ENCODE results near the gene MANF. TPM values are rescaled to one million over a fixed set of nuclear protein-coding genes. Genes with fewer than 3 reads are reported as not detected.
A peak's percentile ranks its signal among the peaks of the same experiment; 100 is the strongest.

Gene MANF
- polyA plus RNA-seq, 4 donors: 122 to 147 (median 139) TPM

DNA sequence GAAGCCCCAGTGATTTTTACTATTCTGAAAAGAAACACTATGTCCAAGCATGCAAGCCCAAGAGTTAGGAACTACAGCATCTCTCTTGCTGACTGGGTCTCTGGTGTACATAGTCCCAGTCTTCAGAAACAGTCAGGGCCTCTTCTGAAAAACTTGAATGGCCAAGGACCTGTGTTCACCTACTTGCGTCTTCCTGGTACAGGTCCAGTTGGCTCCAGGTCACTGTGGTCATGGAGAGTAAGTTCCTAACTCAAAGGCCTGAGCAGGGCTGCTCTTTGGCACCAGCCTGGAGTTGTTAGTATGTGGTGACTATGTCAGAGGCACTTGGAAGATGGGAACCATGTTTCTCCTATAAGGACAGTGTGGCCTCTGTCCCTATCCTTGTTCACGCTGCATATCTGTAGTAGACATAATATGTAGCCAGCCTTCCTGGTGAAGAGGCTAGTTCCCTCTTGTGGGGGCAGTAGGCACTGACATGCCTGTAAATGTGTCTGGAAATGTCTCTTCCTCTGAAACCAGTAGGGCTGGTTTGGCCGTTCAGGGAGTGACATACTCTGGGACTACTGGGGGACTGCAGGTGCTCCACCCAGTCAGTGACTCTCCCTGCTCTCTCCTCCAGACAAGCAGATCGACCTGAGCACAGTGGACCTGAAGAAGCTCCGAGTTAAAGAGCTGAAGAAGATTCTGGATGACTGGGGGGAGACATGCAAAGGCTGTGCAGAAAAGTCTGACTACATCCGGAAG, 3.4 kb downstream of the MANF start:
- no peak for DNase-seq (ENCODE audit: low read depth in 4 of 4, low spot score in 3 of 4)

- DNase-seq (ENCODE audit: low read depth in 4 of 4, low spot score in 3 of 4): no peak
Observed at GRCh38 chr3:51389423-51390183, 4.5 kb downstream of the MANF start.

DNA sequence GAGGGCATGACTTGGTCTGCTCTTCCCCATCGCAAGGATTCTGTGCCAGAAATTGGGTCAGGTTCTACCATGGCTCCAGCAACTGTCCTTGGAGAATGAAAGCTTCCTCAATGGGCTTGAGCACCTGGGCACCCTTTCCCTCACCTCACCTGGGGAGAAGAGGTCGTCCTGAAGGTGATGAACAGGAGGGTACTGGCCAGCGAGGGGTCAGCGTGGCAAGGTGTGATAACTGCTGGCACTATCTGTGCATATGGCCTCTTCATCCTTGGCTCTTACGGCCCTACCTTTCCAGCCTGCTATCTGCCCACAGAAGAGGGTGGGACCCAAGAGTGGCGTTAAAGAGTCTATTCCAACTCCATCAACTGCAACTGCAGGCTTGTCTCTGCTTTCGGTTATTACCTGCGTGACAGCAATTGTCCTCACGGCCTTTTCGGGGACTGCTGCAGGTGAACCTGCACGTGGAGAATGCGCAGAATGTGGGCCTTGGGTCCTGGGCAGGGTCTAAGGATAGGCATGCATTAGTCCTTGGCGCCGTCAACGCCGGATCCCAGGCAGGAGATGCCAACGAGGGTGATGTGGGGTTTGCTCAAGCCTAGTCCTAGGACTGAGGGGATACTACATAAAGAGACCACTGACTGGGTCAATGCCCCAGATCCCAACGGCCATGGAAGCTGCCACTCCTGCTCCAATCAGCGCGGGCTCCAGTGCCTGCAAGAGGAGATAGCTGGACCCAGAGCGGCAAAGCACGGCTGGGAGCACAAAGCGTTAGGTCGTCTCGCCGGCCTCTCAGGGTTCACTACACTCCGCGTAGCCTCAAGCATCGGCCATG, 5.4 kb downstream of the MANF start:
- no peak for DNase-seq (ENCODE audit: low read depth in 4 of 4, low spot score in 3 of 4)

DNA sequence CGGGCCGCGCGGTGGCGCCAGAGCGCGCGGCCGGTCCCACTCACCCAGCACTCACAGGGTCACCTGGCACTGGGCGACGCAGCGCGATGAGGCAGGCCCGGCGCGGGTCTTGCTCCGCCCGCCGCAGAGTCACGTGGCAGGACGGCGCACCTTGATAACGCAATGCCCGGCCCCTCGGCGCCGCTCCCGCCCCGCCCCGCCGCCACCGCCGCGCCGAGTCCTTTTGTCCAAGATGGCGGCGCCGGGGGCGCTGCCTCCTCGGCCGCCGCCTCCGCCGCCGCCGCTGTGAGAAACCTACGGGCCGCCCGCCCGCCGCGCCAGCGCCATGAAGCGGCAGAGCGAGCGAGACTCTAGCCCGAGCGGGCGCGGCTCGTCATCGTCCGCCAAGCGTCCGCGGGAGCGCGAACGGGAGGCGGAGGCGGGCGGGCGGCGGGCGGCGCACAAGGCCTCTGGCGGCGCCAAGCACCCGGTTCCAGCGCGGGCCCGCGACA, 6.0 kb downstream of the MANF start, which contains the start of gene RBM15B:
TSS of gene RBM15B (plus strand) at position 211 of the 491 bp plus-strand sequence. CDS start at position 326, 115 bp downstream.
- DNase-seq (ENCODE audit: low read depth in 4 of 4, low spot score in 3 of 4): peak; percentile 86 to 91 (median 90)

GRCh38 chr3:51391566-51392354, 6.7 kb downstream of the MANF start:
- DNase-seq (ENCODE audit: low read depth in 4 of 4, low spot score in 3 of 4): no peak

GRCh38 chr3:51392355-51393133, 7.5 kb downstream of the MANF start:
- no peak for DNase-seq (ENCODE audit: low read depth in 4 of 4, low spot score in 3 of 4)

DNA sequence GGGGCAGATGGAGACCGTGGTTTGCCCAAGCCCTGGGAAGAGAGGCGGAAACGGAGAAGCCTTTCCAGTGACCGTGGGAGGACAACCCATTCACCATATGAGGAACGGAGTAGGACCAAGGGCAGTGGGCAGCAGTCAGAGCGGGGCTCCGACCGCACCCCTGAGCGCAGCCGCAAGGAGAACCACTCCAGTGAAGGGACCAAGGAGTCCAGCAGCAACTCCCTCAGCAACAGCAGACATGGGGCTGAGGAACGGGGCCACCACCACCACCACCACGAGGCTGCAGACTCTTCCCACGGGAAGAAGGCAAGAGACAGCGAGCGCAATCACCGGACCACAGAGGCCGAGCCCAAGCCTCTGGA, 8.0 kb downstream of the MANF start:
- no peak for DNase-seq (ENCODE audit: low read depth in 4 of 4, low spot score in 3 of 4)

DNA sequence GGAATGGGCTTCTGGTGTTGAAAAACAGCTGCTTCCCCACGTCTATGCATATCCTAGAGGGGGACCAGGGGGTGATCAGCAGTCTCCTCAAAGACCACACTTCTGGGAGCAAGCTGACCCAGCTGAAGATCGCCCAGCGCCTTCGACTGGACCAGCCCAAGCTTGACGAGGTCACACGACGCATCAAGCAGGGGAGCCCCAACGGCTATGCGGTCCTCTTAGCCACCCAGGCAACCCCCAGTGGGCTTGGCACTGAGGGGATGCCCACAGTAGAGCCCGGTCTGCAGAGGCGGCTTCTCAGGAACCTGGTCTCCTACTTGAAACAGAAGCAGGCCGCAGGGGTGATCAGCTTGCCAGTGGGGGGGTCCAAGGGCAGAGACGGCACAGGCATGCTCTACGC, 8.5 kb downstream of the MANF start:
- DNase-seq (ENCODE audit: low read depth in 4 of 4, low spot score in 3 of 4): no peak

DNA sequence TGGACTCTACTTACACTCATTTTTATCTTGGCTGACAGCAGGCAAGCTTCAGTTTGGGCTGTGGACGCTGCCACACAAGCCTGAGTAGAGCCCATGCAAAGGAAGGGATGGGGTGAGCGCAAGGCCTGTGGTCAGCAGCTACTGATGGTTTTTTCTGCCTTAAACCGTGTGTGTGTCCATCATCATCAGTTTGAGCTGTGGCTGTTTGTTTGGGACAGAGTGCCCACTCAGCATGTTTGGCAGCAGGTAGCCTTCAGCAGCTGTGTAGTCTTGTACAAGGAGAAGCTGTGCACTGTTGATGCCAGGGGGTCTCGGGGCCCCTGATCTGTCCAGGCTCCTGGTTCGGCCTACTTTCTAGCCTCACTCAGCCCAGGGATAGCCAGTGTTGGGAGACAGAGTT, 9.4 kb downstream of the MANF start:
- no peak for DNase-seq (ENCODE audit: low read depth in 4 of 4, low spot score in 3 of 4)

DNA sequence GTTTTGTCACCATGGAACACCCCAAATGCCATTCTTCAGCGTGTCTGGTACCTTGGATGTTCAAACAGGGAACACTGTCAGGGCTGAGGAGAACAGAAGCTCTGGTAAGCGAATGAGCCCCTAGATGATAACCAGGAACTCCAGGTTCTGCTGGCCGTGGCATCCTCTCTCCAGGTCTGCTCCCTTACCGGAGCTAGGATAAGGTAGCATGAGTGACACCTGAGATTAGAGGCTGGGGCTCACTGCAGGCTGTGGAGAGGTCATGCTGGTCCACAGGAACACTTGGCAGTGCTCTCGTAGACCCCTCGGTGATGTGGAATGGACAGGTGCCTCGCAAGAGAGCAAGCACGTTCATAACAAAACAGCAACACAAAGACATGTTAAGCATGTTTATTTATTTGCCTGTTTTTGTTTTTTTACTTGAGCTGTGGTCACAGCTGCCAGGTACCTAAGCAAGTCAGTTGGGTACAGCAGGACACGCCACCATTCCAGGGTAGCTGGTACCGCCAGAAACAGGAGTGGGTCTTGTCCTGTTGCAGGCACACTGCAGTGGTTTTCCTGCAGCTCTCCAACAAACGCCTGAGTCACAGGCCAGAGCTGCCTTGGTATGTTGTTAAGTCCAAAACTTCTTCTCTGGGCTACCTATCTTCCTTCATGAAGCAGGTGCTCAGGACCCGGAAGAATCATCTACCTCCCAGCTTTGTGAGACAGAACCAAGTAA, 10.6 kb downstream of the MANF start:
- no peak for DNase-seq (ENCODE audit: low read depth in 4 of 4, low spot score in 3 of 4)

DNA sequence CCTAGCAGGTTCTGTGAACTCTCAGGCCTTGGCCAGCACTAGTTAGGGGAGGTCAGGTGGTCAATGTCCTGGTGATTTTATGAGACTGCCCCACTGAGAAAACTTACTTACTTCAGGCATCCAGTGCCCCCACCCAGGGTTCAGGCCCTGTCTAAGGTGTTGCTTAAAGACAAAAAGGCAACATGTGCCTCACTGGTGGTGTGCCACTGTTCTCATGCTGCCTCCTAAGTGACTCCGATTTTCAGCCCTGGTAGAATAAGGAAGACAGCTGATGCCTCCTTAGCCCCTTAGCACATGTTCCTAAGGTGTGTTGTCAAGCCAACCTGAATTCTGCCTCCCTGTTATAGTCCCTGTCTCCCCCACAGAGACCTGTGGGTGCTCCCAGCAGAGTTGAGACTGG, 11.3 kb downstream of the MANF start:
- DNase-seq (ENCODE audit: low read depth in 4 of 4, low spot score in 3 of 4): no peak

DNA sequence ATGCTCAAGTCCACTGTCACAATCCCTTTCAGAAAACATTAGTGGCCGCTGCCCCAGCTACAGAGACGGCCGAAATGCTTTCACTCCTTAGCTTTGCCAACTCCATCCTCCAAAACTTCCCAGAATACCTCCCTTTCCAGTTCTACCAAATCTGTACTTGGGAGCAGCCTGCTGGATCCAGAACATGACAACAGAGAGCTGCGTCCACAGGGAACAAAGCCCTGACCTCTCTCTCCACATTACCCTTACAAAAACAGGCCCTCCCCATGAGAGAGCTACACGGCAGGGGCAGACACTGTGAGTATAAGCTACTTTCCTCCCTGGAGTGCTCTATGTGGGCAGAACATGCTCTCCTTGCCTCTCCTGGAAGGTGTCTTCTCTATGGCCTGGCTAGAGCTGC, 12.3 kb downstream of the MANF start:
- no peak for DNase-seq (ENCODE audit: low read depth in 4 of 4, low spot score in 3 of 4)

GRCh38 chr3:51398595-51399310, 13.7 kb downstream of the MANF start:
- no peak for DNase-seq (ENCODE audit: low read depth in 4 of 4, low spot score in 3 of 4)

GRCh38 chr3:51400166-51400565, 15.1 kb downstream of the MANF start:
- DNase-seq (ENCODE audit: low read depth in 4 of 4, low spot score in 3 of 4): no peak

GRCh38 chr3:51401735-51402134, 16.6 kb downstream of the MANF start:
- DNase-seq (ENCODE audit: low read depth in 4 of 4, low spot score in 3 of 4): no peak

- no peak for DNase-seq (ENCODE audit: low read depth in 4 of 4, low spot score in 3 of 4)
Observed at GRCh38 chr3:51403675-51404074, 18.6 kb downstream of the MANF start.

- no peak for DNase-seq (ENCODE audit: low read depth in 4 of 4, low spot score in 3 of 4)
Observed at GRCh38 chr3:51408021-51408420, 22.9 kb downstream of the MANF start.

DNA sequence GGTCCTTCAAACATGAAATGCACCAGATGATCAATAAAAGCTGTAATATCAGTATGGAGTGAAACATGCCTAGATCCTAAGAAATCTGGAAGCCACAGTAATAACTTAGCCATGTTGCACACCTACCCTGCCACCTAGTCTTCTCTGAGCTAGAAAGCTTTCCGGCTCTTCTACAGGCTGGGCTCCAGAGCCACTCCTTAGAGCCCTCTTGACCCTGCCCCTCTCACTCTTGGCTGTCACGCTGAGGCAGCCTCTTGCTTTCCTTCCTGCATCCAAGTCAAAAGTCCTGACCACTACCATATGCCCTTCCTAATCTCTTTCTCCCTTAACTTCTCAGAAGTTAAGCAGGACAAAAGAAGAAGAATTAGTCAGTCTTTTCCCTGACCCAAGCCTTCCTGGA, 23.7 kb downstream of the MANF start:
- no peak for DNase-seq (ENCODE audit: low read depth in 4 of 4, low spot score in 3 of 4)
